ENCODE data around the gene CAP1.
"Not testable (repeated sequence)": the region's sequence is repeated elsewhere in the genome, so short reads cannot be mapped to it uniquely, and the experiment has no call there.

DNA sequence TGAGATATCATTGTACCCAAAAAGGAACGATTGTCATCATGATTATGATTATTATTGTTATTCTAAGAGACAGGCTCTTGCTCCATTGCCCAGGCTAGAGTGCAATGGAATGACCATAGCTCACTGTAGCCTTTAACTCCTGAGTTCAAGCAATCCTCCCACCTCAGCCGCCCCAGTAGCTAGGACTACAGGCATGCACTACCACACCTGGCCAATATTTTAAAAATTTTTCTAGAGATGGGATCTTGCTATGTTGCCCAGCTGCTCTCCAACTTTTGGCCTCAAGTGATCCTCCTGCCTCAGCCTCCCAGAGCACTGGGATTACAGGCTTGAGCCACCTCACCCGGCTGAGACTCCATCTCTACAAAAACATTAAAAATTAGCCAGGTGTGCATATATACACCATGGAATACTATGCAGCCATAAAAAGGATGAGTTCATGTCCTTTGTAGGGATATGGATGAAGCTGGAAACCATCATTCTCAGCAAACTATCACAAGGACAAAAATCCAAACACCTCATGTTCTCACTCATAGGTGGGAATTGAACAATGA is 33.0 kb upstream of the CAP1 start:
- TF ChIP-seq, protein P1, sequence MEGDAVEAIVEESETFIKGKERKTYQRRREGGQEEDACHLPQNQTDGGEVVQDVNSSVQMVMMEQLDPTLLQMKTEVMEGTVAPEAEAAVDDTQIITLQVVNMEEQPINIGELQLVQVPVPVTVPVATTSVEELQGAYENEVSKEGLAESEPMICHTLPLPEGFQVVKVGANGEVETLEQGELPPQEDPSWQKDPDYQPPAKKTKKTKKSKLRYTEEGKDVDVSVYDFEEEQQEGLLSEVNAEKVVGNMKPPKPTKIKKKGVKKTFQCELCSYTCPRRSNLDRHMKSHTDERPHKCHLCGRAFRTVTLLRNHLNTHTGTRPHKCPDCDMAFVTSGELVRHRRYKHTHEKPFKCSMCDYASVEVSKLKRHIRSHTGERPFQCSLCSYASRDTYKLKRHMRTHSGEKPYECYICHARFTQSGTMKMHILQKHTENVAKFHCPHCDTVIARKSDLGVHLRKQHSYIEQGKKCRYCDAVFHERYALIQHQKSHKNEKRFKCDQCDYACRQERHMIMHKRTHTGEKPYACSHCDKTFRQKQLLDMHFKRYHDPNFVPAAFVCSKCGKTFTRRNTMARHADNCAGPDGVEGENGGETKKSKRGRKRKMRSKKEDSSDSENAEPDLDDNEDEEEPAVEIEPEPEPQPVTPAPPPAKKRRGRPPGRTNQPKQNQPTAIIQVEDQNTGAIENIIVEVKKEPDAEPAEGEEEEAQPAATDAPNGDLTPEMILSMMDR (IDR thresholded peaks at IDR 0.05), result not testable (repeated sequence)
- TF ChIP-seq ZFX (IDR thresholded peaks at IDR 0.05; ENCODE audit: borderline replicate concordance), result not testable (repeated sequence)
